NCI-H524 (cell line): ENCODE measurements around the gene CD69.
"Not testable (repeated sequence)": the region's sequence is repeated elsewhere in the genome, so short reads cannot be mapped to it uniquely, and the experiment has no call there.

ENCODE experiments used
- DNase-seq, 2 experiments: peaks; one replicate each; lab custom pipeline; 2025; lab: John Stamatoyannopoulos, UW

The CD69 gene

GRCh38 chr12:9750276-9751203 lies 10.2 kb downstream of the CD69 start:
- DNase-seq, result peak; percentile 60 to 64

GRCh38 chr12:9749640-9750039 lies 11.1 kb downstream of the CD69 start:
- DNase-seq, result no peak

GRCh38 chr12:9745199-9745598 lies 15.5 kb downstream of the CD69 start:
- no peak for DNase-seq

GRCh38 chr12:9742661-9743060 lies 18.0 kb downstream of the CD69 start:
- DNase-seq, result no peak

DNA sequence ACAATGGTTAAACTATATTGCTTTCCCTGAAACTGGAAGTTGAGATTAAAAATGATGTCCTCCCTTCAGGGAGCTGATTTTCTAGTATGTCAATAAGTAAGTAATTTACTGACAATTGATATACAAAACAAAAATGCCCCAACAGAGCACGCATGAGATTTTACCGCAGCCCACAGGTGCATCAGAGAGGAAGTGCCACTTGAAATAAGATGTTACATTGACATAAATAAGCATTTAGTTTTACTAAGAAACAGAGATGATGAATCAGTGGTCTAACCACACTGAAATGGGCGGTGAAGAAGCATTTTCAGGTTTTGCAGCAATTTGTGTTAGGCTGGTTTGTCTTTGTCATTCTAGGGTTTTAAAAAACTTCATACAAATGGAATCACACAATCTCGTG lies 19.0 kb downstream of the CD69 start:
- DNase-seq, result no peak

DNA sequence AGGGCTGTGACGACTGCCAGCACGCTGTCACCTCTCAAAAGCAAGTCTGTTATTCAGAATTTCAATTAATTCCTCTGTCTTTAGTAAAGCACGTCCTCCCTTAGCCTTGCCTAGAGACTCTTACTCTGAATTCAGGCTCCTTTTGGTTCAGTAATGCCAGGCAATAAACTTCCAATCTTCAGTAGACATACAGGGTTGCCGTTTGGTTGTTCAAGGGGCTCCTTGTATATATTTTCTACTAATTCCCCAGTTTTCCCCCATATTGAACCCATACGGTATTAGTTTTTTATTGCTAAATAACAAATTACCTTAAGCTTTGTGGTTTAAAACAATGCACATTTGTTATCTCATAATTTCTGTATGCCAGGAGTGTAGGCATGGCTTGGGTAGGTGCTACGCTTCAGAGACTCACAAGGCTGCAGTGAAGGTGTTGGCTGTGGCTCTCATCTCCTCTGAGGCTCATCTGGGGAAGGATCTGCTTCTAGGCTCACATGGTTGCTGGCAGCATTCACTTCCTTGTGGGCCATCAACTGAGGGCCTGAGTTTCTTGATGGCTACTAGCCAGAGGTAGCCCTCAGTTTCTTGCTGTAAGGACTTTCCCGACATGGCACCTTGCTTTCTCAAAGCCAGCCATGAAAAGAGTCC lies 20.5 kb downstream of the CD69 start:
- peak in 1 of 2 experiments; percentile 32 for DNase-seq

DNA sequence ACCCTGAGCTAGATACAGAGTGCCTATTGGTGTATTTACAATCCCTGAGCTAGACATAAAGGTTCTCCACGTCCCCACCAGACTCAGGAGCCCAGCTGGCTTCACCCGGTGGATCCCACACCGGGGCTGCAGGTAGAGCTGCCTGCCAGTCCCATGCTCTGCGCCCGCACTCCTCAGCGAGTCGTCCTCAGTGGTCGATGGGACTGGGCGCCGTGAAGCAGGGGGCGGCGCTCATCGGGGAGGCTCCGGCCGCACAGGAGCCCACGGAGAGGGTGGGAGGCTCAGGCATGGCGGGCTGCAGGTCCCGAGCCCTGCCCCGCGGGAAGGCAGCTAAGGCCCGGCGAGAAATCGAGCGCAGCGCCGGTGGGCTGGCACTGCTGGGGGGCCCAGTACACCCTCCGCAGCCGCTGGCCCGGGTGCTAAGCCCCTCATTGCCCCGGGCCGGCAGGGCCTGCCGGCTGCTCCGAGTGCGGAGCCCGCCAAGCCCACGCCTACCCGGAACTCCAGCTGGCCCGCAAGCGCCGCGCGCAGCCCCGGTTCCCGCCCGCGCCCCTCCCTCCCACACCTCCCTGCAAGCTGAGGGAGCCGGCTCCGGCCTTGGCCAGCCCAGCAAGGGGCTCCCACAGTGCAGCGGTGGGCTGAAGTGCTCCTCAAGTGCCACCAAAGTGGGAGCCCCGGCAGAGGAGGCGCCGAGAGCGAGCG lies 21.1 kb downstream of the CD69 start:
- DNase-seq, result peak in 1 of 2 experiments; percentile 32

DNA sequence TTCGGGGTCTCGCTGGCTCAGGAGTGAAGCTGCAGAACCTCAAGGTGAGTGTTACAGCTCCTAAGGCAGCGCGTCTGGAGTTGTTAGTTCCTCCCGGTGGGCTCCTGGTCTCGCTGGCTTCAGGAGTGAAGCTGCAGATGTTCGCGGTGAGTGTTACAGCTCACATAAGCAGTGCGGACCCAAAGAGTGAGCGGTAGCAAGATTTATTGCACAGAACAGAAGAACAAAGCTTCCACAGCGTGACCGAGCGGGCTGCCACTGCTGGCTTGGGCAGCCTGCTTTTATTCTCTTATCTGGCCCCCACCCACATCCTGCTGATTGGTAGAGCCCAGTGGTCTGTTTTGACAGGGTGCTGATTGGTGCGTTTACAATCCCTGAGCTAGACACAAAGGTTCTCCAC lies 21.8 kb downstream of the CD69 start:
- DNase-seq, result not testable (repeated sequence)

DNA sequence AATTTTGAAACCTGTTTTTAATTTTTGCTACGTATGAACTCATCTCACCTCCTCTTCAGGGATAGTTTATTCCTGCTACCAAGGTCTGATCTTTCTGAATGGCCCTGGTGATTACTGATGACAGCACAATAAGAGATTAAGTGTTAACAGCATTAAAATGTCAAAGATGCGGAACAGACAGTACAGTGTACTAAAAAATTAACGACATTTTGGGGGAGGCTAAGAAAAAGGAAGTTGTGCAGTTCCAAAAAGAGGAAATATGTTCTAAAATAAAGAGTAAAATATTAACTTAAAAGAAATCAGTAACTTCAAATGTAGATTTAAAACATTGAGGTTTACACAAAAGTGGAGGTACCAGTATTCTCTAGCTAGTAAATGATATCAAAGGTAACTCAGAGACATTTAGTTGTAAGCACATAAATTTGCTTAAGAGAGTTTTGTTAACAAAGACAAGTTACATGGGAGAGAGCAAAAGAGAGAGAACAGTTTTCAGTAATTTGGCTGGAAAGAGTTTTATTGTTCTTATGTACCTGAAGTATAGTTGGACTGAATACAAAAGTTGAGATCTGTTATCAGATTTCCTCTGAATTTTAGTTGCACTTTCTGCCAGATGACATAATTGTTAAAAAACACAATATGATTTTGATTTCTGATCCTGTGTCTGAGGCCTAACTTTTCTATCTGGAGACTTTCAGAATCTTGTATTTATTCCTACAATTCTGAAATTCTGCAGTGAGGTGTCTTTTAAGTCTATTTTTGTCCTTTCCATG lies 23.6 kb downstream of the CD69 start:
- no peak for DNase-seq

DNA sequence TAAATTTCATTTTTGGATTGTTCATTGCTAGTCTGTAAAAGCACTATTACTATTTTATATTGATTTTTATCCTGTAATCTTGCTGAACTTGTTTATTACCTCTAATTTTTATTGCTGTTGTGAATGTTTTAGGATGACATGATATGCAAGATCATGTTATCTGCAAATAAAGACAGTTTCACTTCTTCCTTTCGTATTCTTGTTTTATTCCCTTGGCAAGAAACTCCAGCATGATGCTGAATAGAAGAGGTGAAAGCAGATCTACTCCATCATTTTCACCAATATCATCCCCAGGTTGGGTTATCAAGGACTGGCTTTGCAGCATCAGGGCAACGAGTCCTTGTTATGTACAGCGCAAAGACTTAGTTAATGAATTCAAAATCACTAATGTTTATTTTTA lies 25.1 kb downstream of the CD69 start:
- DNase-seq, result no peak

GRCh38 chr12:9732921-9733461 lies 27.7 kb downstream of the CD69 start, which contains the start of gene CLECL1:
Gene CLECL1, minus strand, starts transcription at chr12:9733097.
- DNase-seq, result no peak

DNA sequence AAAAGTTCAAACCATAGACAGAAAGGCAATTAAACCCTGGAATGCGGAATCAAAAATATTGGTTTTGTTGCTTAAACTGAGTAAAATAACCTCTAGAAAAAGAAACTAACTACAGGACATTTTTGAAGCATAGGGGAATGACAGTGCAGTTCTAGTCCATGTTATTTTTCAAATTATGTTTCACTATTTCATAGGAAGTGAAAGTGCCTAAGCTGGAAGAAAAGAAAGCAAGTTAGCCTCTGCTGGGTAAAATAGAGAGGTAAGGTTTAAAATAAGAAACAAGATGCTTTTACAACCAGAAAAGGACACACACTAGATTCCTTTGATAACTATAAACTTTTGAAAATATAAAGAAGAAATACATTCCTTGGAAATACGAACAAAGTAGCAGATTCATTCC lies 28.9 kb downstream of the CD69 start:
- DNase-seq, result no peak

DNA sequence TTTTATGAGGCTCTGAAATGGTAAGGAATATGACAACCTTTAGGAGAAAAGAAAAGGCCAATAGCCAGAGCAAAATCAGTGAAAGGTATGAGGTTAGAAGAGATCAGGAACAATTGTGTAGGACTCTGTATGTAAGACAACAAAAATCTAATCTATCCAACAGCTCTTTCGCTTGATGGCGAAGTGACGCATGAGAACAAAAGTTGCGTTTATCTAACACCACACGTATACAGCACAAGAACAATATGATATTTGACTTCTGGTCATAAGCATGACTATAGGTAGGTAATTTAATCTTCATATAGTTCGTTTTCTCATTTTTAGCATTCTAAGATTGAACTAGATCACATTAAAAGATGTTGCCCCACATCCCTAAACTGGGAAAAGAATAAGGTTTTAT lies 29.3 kb downstream of the CD69 start:
- no peak for DNase-seq

DNA sequence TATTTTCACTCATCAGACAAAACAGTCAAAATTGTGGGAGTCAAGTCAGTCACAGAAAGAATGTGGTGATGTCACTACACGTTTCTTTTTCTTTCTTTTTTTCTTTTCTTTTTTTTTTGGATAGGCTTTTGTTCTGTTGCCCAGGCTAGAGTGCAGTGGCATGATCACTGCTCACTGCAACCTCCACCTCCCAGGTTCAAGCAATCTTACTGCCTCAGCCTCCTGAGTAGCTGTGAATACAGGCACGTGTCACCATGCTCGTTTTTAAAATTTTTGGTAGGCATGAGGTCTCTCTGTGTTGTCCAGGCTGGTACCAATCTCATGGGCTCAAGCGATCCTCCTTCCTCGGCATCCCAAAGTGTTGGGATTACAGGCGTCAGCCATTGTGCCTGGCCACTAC lies 30.1 kb downstream of the CD69 start:
- DNase-seq, result no peak

GRCh38 chr12:9730011-9730410 lies 30.7 kb downstream of the CD69 start:
- no peak for DNase-seq

GRCh38 chr12:9729082-9729481 lies 31.6 kb downstream of the CD69 start:
- no peak for DNase-seq

GRCh38 chr12:9727813-9728212 lies 32.9 kb downstream of the CD69 start:
- no peak for DNase-seq

DNA sequence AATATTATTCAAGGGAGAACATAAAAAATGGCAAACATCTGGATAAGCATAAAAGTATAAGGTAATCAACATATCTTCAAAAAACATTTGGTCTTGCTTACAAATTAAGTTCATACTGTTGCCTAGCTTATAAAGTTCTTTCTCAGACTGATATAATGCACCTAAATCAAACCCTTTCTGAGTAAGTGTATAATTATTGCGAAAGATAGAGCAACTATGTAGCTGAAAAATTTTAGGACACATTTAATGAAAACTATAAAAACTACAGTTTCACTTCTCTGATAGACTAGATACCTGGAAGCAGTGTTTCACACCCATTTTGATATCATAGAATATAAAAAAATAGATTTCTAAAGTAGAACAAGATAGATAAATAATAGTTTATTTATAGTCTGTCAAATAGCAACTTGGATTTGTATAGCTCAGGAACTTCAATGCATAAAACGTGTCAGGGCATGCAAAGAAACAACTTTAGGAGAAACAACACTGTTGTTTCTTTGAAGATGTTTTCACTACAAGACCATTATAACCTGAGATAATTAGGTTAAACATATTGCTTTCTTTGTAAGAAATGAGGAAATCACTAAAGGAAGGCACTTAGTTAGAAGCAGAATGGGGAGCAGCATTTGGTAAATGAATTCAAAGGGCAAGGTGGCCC lies 35.4 kb downstream of the CD69 start:
- DNase-seq, result no peak

- no peak for DNase-seq
Measured at GRCh38 chr12:9724023-9724422, 36.7 kb downstream of the CD69 start.

- DNase-seq, result no peak
Measured at GRCh38 chr12:9721394-9722092, 39.2 kb downstream of the CD69 start.
